GM12801 (cell line): Measurements from ENCODE around the gene TRAPPC11.

ENCODE experiments used
- TF ChIP-seq, protein P1 (sequence below): IDR thresholded peaks from one replicate; pipeline ENCODE4 v1.5.1; 2011; ENCODE audit warnings: control low read depth; ENCODE audit not compliant: insufficient read length; ENCODE audit errors: extremely low read depth

The TRAPPC11 gene

DNA sequence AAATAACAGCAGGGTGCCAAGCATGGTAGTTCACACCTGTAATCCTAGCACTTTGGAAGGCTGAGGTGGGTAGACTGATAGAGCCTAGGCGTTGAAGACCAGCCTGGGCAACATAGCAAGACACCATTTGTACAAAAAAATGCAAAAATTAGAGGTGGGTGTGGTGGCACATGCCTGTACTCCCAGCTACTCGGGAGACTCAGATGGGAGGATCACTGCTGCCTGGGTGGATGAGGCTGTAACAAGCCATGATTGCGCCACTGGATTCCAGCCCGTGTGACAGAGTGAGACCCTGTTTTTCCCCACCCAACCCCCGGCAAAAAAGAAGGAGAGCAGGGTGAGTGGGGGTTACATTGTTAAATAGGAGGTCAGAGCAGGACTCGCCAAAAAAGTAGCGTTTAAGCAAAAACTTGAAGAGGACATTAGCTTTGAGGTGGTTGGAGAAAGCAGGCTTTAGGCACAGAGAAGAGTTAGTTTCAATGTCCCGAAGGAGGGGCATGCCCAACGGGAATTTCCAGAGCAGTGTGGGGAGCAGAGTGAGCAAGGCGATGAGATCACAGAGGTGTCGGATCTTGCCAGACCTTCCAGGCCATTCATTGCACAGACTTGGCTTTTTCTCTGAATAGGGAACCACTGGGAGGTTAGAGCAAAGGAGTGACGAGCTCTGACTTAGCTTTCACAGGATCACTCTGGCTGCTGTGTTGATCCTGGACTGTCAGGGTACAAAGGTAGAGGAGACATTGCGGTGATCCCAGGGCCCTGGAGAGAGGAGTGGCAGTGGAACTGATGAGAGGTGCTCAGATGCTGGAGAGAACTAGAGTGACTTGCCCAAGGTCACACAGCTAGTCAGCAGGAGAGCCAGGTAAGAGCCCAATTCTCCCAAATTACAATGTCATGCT lies 70.6 kb downstream of the TRAPPC11 start:
- TF ChIP-seq, protein P1, sequence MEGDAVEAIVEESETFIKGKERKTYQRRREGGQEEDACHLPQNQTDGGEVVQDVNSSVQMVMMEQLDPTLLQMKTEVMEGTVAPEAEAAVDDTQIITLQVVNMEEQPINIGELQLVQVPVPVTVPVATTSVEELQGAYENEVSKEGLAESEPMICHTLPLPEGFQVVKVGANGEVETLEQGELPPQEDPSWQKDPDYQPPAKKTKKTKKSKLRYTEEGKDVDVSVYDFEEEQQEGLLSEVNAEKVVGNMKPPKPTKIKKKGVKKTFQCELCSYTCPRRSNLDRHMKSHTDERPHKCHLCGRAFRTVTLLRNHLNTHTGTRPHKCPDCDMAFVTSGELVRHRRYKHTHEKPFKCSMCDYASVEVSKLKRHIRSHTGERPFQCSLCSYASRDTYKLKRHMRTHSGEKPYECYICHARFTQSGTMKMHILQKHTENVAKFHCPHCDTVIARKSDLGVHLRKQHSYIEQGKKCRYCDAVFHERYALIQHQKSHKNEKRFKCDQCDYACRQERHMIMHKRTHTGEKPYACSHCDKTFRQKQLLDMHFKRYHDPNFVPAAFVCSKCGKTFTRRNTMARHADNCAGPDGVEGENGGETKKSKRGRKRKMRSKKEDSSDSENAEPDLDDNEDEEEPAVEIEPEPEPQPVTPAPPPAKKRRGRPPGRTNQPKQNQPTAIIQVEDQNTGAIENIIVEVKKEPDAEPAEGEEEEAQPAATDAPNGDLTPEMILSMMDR, result no peak

DNA sequence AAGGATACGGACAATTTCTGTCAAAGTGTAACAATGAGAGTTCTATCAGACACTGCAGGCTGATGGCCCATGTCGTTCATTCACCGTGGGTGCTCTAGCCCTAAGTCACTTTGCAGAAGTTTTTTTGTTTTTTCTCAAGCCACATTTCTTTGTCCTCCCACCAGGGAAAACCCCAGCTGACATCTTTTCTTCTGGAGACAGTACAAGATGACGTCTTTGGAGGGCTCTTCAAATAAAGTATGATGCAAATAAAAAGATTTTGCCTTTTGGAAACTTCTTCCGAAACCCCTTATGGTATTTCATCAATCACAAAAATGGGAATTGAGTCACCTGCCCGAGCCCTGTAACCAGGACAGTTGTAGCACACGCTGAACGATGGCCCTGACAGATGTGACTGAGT lies 73.2 kb downstream of the TRAPPC11 start:
- TF ChIP-seq, protein P1, result no peak

DNA sequence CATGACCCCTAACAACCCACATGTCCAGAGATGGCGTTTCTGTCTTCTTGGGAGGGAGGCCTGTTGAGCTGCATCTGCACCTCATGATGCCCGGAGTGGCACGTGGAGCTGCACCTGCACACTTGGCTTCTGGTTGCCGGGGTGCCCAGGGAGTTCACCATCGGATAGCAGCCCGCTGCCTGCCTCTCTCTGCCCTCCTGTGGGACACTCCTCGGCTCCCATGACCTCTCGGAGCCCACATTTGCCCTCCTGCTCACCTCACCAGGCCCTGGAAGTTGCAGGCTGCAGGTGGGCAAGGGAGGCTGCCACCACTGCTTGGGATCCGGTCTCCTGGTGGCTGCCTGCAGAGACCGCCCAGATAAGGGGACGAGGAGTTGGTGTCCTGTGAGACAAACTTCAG lies 74.1 kb downstream of the TRAPPC11 start:
- TF ChIP-seq, protein P1, result no peak

DNA sequence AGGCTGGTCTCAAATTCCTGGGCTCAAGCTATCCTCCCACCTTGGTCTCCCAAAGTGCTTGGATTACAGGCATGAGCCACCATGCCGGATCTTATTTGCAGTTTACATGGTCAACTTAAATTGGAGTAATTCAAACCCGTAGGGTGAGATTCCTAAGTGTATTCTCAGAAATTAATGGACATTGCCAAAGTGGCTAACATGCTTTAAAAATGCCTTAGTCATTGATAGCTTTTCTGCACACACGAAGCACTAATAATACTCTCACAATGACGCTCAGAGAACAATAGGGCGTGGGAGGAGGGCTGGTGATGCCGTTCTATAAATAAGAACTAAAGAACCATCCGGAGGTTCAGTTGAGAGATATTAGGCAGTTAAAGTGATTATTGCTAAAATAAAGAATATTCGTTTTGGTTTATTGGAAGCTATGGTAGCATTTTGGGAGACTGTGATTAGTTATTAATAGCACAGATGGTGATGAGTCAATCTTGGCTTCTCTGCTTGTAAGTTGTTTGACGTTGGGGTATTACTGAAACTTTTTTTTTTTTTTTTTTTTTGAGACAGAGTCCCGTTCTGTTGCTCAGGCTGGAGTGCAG lies 79.1 kb downstream of the TRAPPC11 start:
- TF ChIP-seq, protein P1, result no peak

DNA sequence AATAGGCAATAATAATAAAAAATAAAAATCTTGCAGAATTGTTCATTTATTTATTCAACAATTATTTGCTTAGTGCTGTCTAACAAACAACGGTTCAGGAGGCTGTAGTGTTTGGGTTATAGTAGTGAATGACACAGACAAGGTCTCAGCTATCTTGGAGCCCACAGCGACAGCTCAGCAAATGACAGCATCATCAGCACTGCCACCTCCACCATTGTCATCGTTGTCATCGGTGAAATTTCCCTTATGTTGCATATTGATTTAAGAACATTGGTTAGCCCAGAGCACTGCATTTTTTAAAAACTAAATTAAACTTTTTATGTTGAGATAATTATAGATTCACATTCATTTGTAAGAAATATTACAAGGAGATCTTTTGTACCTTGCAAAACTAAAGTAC lies 79.9 kb downstream of the TRAPPC11 start:
- TF ChIP-seq, protein P1, result no peak

DNA sequence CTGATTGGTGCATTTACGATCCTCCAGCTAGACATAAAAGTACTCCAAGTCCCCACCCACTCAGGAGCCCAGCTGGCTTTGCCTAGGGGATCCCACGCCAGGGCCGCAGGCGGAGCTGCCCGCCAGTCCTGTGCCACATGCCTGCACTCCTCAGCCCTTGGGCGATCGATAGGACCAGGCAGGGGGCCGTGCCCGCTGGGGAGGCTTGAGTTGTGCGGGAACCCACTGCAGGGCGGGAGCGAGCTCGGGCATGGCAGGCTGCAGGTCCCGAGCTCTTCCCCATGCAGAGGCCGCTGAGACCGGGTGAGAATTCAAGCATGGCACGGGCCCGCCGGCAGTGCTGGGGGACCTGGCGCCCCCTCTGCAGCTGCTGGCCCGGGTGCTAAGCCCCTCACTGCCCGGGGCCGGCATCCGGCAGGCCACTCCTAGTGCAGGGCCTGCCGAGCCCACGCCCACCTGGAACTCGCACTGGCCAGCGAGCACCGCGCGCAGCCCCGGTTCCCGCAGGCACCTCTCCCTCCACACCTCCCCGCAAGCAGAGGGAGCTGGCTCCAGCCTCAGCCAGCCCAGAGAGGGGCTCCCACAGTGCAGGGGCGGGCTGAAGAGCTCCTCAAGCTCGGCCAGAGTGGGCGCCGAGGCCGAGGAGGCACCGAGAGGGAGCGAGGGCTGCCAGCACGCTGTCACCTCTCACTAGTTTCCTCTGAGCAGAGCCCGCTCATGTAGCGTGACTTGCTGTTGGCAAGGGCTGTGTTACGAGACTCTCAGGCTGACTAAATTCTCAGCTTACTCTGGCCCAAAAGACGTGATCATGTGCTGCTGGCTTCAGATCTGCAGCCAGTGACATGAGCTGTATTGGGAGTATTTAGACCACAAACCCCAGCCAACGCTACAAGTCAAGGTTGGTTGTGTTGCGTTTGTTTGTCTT lies 87.5 kb downstream of the TRAPPC11 start:
- TF ChIP-seq, protein P1, result no peak

DNA sequence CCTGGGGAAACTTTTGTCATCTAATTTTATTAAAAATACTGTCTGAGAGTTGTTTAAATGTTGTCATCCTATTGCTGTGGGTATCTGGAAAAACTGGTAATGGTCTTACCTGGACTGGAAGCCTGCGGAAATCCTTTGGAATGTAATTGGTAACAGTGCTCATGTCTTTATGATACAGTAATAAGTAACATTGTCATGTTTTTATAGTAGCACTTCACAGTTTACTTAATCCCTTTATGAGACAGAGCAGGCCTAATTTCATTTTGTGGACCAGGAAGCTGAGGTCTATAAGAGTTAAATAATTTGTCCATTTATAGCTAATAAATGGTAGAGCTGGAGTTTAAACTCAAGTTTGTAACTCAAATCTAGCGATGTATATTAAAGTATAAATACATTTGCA lies 88.3 kb downstream of the TRAPPC11 start:
- TF ChIP-seq, protein P1, result no peak
